Small intestine (tissue), 7 donors: ENCODE measurements around the gene EYS. TPM values are rescaled to one million over a fixed set of nuclear protein-coding genes. Genes with fewer than 3 reads are reported as not detected.
A peak's percentile ranks its signal among the peaks of the same experiment; 100 is the strongest.

Source experiments
- DNase-seq, 2 donors: peaks; one replicate each; pipeline versions ENCODE4 v3.0.0 to v3.0.0-alpha.2; 2013
- FAIRE-seq: peaks from 2 replicates; lab custom pipeline; 2012; peaks lifted over from hg19 to GRCh38; lab: Jason Lieb, UNC
- H3K27ac ChIP-seq, 3 donors: one replicate each; pipeline ENCODE4 v1.5.1; 2013; ENCODE audit warnings: low read length in 2 of 3, mild to moderate bottlenecking in 2 of 3, control low read depth in 1 of 3, inconsistent platforms in 1 of 3, low read depth in 1 of 3, moderate library complexity in 1 of 3
- H3K27me3 ChIP-seq, 3 donors: one replicate each; pipeline ENCODE4 v1.6.1; 2013; ENCODE audit warnings: low read length in 3 of 3, inconsistent platforms in 1 of 3; ENCODE audit not compliant: control insufficient read depth in 3 of 3, insufficient read depth in 3 of 3
- H3K36me3 ChIP-seq, 3 donors: one replicate each; pipeline ENCODE4 v1.6.1; 2013; ENCODE audit warnings: low read length in 3 of 3, inconsistent platforms in 1 of 3, low read depth in 1 of 3, mild to moderate bottlenecking in 1 of 3, moderate library complexity in 1 of 3; ENCODE audit not compliant: control insufficient read depth in 3 of 3, insufficient read depth in 2 of 3
- H3K4me1 ChIP-seq, 3 donors: one replicate each; pipeline ENCODE4 v1.6.1; 2013; ENCODE audit warnings: low read length in 2 of 3, inconsistent platforms in 1 of 3, low read depth in 1 of 3, mild to moderate bottlenecking in 1 of 3, moderate library complexity in 1 of 3; ENCODE audit not compliant: control insufficient read depth in 3 of 3, insufficient read depth in 2 of 3
- H3K4me3 ChIP-seq, 3 donors: one replicate each; pipeline ENCODE4 v1.5.1; 2013; ENCODE audit warnings: low read length in 3 of 3, control low read depth in 1 of 3, inconsistent platforms in 1 of 3, low read depth in 1 of 3, mild to moderate bottlenecking in 1 of 3, moderate library complexity in 1 of 3
- H3K9me3 ChIP-seq, 2 donors: one replicate each; pipeline ENCODE4 v1.6.1; 2013; ENCODE audit warnings: low read depth in 1 of 2, low read length in 1 of 2; ENCODE audit not compliant: control insufficient read depth in 2 of 2, insufficient read depth in 1 of 2
- WGBS, 3 donors: extraction: QIAGEN DNeasy Blood & Tissue Kit; methylation state at CpG; one replicate each; pipeline ENCODE4 v1.1.7; 2013; 5-methylcytosine and 5-hydroxymethylcytosine counted together
- polyA plus RNA-seq, 4 donors: library from polyadenylated mRNA; stranded (reverse) in 3 of 4; unstranded in 1 of 4; fragments of 200-250 nt in 3 of 4; fragments of 120-200 nt in 1 of 4; gene quantifications; one replicate each; pipeline versions ENCODE4 v1.2.1 to v1.2.3, GENCODE V29; 2013
- donor health status: healthy with polysubstance abuse.
- donor health status: control.
- donor health status: control.
- donor health status: Bipolar disorder and iron deficiency.
- donor health status: healthy.

EYS gene
- polyA plus RNA-seq, 4 donors = 0.78 TPM; not detected in 3

DNA sequence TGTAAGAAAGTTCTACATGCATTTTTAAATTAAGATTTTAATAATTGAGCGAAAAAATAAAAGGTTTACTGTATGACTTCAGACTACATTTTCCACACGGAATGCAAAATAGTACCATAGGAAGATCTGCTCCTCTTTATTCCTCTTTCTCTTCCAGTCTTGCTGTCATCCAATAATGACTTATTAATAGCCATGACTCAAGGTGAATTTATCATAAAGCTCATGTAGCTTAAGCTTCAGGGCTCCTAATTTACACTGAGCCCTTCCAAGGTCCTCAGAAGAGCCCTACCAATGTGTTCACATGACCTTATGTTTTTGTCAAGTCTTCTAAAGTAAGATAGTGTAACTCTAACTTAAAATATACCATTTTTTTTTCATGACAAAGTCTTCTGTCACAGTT lies 1561.4 kb downstream of the EYS start:
- H3K4me3 ChIP-seq = no peak overlapping the region
- H3K4me1 ChIP-seq = no peaks in the 10 kb centered on the region
- no peak for DNase-seq
- H3K9me3 ChIP-seq = no peaks in the 10 kb centered on the region
- WGBS, 3 donors = 81 to 86% (median 83%) methylated on average over 2 of the region's 2 CpGs
- no peak for FAIRE-seq
- no peaks in the 10 kb centered on the region for H3K27me3 ChIP-seq
- H3K27ac ChIP-seq = no peak overlapping the region
- H3K36me3 ChIP-seq = no peaks in the 10 kb centered on the region

DNA sequence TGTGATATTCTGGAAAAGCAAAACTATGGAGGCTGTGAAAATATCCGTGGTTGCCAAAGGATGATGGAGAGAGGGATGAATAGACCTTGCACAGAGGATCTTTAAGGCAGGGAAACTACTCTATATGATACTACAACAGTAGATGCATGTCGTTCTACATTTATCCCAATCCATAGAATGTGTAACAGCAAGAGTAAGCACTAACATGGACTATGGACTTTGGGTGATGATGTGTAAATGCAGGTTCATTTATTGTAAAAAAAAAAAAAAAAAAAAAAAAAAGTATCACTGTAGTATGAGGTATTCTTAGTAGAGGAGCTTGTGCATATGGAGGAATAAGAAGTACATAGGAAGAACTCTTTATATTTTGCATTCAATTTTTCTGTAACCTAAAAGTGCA lies 1563.9 kb downstream of the EYS start:
- Histone ChIP-seq H3K36me3 (no peaks in the 10 kb centered on the region), H3K27me3 (no peaks in the 10 kb centered on the region), H3K27ac (no peak overlapping the region), H3K9me3 (no peaks in the 10 kb centered on the region), H3K4me1 (no peaks in the 10 kb centered on the region), H3K4me3 (no peak overlapping the region)
- no peak for FAIRE-seq
- 18 to 53% (median 44%) methylated on average over 2 of the region's 2 CpGs for WGBS, 3 donors
- DNase-seq = peak in 1 of 2 donors; percentile 61

DNA sequence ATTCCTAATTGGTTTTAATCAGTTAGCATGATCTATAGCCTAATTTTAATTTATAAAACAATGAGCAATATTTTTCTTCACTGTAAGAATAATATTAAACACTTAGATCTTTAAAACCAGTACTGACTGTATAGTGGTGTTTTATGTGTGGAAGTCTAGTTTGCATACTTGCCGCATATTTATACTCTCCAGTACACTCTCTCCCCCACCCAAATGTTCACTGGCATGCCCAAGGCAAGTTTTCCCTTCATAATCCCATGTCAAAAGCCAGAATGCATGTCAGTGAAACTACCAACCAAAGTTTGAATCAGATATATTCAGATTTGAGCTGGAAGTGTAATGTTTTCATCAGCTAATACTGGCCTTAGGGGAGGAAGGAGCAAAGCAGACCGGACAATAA lies 1565.3 kb downstream of the EYS start:
- FAIRE-seq = no peak
- 83 to 92% (median 92%) methylated on average over 2 of the region's 2 CpGs for WGBS, 3 donors

DNA sequence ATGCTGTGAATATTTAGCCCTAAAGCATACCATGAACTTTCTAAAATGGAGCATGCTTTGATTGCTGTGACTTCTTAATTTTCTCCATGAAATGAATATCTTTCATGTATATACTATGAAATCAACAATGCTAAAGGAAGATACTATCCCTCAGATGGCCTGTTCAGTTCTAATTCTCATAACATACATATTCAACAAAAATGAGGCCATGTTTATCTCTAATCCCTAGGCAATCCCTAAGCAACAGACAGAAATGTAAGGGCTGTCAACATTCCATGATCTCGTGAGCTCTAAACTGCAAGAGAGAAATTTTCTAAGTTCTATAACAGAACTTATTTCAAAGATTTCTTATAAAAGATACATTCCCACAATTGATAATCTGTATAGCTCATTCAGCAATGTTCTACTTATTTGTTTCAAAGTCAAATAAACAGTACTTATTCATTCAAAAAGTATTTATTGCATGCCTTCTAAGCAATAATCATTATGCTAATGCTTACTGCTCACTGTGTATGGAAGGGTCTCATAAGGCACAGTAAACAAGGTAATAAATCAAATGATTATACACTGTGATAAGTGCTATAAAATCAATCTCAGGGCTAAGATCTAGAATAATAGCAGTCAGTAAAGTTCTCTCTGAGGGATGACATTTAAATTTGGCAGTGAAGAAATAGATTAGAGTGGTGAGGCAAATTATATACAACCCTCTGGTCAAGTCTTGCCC lies 1578.6 kb downstream of the EYS start:
- no peak overlapping the region for H3K4me3 ChIP-seq
- H3K9me3 ChIP-seq = no peaks in the 10 kb centered on the region
- H3K36me3 ChIP-seq = no peaks in the 10 kb centered on the region
- H3K27ac ChIP-seq = no peak overlapping the region
- DNase-seq = no peak
- no peak for FAIRE-seq
- H3K4me1 ChIP-seq = no peaks in the 10 kb centered on the region
- H3K27me3 ChIP-seq = no peaks in the 10 kb centered on the region
- 61 to 71% (median 65%) methylated on average over 1 of the region's 1 CpG for WGBS, 3 donors

More for the DNA sequence above, 1565.3 kb downstream of the EYS start:
- no peaks in the 10 kb centered on the region for H3K4me1 ChIP-seq
- H3K27ac ChIP-seq = no peak overlapping the region
- H3K36me3 ChIP-seq = no peaks in the 10 kb centered on the region
- H3K4me3 ChIP-seq = no peak overlapping the region
- no peak for DNase-seq
- H3K27me3 ChIP-seq = no peaks in the 10 kb centered on the region
- no peaks in the 10 kb centered on the region for H3K9me3 ChIP-seq

DNA sequence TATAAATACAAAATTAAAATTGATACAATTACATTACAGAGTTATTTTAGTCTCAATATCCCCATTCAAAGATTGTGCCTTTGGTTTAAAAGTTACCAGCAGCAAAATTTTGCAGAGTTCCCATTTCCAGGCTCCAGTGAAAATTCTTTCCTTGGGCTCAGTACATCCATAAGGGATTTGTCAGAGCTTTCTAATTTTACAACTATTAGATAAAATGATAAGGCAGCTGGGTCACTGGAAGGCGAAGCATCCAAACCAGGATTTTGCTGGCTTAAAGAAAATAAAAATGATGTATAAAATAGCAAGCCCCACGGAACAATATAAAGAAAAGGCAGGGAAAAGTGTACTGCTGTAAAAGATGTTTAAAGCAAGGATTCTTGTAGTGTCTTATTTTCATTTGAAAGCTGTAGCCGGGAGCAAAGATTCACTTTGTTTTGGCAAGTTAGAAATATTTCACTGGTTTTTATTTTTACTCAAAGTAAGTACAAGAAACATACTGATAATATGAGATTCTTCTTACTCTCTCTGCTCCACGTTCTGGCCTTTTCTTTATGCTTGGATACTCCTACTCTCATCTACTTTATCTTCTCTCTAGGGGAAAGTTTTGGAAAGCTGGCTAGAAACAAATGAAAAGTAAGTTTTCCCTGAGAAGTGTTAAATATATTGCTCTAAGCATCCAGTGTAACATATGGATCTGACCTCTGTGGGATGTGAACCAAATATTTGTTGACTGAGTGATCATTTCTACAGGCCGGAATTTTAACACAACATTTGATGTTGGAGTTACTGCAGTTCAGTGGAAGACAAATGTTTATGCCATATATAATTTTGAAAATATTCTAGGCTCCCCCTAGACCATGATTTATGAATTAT lies 1583.0 kb downstream of the EYS start:
- Histone ChIP-seq H3K9me3 (no peaks in the 10 kb centered on the region), H3K27ac (no peak overlapping the region), H3K36me3 (no peaks in the 10 kb centered on the region), H3K4me1 (no peaks in the 10 kb centered on the region), H3K4me3 (no peak overlapping the region), H3K27me3 (no peaks in the 10 kb centered on the region)
- WGBS, 3 donors = 57 to 67% (median 63%) methylated on average over 5 of the region's 5 CpGs
- FAIRE-seq (no peak), DNase-seq (no peak)

DNA sequence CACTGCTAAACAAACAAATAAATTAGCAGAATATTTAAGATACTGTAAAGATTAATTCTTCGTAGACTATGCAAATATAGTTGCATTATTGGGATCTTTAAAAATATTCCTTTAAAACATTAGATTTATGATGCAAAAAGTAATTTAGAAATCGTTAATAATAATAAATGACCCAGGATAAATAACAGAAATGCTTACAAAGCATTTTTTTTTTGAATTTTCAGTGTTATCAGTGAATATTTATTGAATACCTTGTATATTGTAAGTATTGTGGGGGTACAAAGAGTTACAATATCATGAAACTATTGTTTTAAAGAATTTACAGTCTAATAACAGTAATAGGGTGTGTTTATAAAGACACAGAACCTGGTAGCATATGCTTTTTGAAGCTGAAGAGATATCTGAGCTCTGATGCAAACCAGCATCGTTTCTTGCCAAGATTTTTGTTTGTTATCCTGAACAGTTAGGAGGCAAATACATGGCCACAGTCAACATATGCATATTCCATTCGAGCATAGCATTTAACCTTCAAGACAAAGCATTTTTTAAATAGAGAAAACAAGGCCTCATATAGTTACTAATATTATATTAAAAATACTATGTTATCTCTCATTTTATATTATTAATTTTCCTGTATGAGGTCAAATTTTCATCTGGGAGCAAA lies 1584.2 kb downstream of the EYS start:
- Histone ChIP-seq H3K4me3 (no peak overlapping the region), H3K4me1 (no peaks in the 10 kb centered on the region), H3K27ac (no peak overlapping the region), H3K9me3 (no peaks in the 10 kb centered on the region), H3K27me3 (no peaks in the 10 kb centered on the region), H3K36me3 (no peaks in the 10 kb centered on the region)
- FAIRE-seq = peak; percentile 68
- no peak for DNase-seq
- 23 to 47% (median 30%) methylated on average over 4 of the region's 4 CpGs for WGBS, 3 donors

DNA sequence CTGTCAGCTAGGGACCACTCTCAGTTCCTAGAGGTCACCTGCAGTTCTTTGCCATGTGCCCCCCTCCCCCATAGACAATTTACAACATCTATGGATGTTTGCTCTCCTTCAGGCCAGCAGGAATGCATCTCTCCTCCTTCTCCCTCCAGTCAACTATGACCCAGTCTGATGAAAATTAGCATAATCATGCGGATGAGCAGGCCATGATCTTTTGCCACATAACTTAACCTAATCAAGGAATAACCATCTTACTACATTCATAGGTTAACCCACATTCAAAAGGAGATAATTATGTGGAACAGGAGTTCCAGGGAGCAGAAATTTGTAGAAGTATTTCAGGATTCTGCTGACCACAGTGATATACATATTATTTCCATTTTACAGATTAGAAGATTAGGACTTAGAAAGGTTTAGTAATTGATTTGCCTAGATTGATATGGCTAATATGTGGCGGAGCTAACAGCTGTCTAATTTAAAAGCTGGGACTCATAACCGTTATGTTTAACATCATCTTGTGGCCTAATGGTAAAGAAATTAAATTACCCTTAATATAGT lies 1585.9 kb downstream of the EYS start:
- Histone ChIP-seq H3K4me1 (no peaks in the 10 kb centered on the region), H3K4me3 (no peak overlapping the region), H3K27me3 (no peaks in the 10 kb centered on the region), H3K9me3 (no peaks in the 10 kb centered on the region), H3K36me3 (no peaks in the 10 kb centered on the region), H3K27ac (no peak overlapping the region)
- no peak for FAIRE-seq
- 88 to 91% (median 90%) methylated on average over 3 of the region's 3 CpGs for WGBS, 3 donors
- DNase-seq = no peak

DNA sequence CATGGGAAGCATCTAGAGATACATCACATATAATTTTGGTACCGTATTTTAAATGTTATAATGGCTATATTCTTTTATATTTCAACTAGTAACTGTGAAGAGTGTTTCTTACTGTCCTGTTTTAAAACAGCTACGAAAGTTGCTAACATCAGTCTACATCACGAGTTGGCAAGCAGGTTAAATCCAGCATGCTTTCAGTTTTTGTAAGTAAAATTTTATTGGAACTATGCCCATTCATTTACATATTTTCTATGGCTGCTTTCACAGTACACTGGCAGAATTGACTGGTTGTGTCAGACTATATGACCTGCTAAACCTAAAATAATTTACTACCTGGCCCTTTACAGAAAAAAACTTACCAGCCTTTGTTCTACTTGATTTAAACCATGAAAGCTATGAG lies 1593.3 kb downstream of the EYS start:
- Histone ChIP-seq H3K4me1 (no peaks in the 10 kb centered on the region), H3K36me3 (no peaks in the 10 kb centered on the region), H3K4me3 (no peak overlapping the region), H3K27me3 (peaks cover 0 to 6% (median 0%) of the 10 kb centered on the region in 3 donors), H3K27ac (no peak overlapping the region), H3K9me3 (no peaks in the 10 kb centered on the region)
- no peak for DNase-seq
- 66 to 74% (median 71%) methylated on average over 3 of the region's 3 CpGs for WGBS, 3 donors
- no peak for FAIRE-seq
